Spleen (tissue), 7 donors: ENCODE results near the gene KCNK7.

Experiments used
- POLR2A ChIP-seq, 3 donors: fragments of 450-650 bp; IDR thresholded peaks; one replicate each; pipeline ENCODE4 v1.5.1; 2017; ENCODE audit warnings: antibody characterized with exemption in 3 of 3, mild to moderate bottlenecking in 1 of 3
- POLR2AphosphoS5 ChIP-seq, 3 donors: sonication (generic); formaldehyde crosslinking; IDR thresholded peaks; one replicate each; pipeline ENCODE4 v1.5.1; 2017; ENCODE audit warnings: antibody characterized with exemption in 3 of 3
- TF ChIP-seq, protein P1 (sequence below), 11 experiments: fragments of 200-600 bp in 7 of 11; fragments of 450-650 bp in 4 of 11; sonication (generic) in 4 of 11; IDR thresholded peaks in 8 of 11; conservative IDR thresholded peaks in 3 of 11; 1 replicate in 7 of 11; 2 replicates in 4 of 11; pipeline versions ENCODE4 v1.4.0 to v1.8.0; 2016 to 2021; ENCODE audit warnings: antibody characterized with exemption in 11 of 11, inconsistent platforms in 4 of 11, mild to moderate bottlenecking in 1 of 11
- donor health status: DM: no; HTN: no; CAD: no; lungs with moderate emphysema.
- donor health status: DM: no; HTN: no; CAD: no.
- donor health status: DM: no; HTN: no; CAD: no.

DNA sequence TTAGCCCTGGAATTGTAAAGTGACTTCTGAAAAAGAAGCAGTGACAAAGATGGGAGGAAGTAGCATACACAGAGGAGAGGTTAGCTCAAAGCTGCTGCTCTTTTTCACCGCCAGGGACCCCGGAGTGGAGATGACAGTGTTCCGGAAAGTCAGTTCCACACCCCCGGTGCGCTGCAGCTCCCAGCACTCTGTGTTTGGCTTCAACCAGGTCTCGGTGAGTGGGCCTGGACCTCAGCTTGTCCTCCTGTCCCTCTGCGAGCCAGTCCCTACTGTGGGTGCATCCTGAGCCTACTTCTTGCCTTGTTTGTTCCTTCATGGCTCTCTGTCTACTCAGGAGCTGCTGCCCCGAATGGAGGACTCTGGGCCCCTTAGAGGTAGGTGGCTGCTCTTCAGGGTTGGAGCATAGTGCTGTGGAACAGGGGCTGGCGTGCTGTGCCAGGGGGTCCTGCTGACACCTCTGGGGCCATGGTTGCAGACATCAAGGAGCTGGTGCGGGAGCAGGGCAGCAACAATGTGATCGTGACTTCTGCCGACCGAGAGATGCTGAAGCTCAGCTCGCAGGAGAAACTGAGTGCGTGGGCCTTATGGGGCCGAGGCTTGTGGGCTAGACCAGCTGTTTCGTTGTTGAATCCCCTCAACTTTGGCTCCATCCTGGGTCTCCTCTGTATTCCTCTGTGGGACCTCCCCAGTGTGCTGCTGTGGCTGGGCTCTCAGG lies 21.7 kb upstream of the KCNK7 start:
- TF ChIP-seq, protein P1, sequence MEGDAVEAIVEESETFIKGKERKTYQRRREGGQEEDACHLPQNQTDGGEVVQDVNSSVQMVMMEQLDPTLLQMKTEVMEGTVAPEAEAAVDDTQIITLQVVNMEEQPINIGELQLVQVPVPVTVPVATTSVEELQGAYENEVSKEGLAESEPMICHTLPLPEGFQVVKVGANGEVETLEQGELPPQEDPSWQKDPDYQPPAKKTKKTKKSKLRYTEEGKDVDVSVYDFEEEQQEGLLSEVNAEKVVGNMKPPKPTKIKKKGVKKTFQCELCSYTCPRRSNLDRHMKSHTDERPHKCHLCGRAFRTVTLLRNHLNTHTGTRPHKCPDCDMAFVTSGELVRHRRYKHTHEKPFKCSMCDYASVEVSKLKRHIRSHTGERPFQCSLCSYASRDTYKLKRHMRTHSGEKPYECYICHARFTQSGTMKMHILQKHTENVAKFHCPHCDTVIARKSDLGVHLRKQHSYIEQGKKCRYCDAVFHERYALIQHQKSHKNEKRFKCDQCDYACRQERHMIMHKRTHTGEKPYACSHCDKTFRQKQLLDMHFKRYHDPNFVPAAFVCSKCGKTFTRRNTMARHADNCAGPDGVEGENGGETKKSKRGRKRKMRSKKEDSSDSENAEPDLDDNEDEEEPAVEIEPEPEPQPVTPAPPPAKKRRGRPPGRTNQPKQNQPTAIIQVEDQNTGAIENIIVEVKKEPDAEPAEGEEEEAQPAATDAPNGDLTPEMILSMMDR (IDR thresholded peaks at IDR 0.05 in 8 of 11, conservative IDR thresholded peaks at IDR 0.05 in 3 of 11): no peak
- TF ChIP-seq POLR2A (IDR thresholded peaks at IDR 0.05): no peak
- TF ChIP-seq POLR2AphosphoS5 (IDR thresholded peaks at IDR 0.05): peak in 1 of 3 donors; percentile 9
